Astrocyte (in vitro differentiated cells and primary cell): Measurements from ENCODE around the gene PEX3. TPM values are rescaled to one million over a fixed set of nuclear protein-coding genes. Genes with fewer than 3 reads are reported as not detected.

Source experiments
- DNase-seq: peaks from one replicate; pipeline ENCODE4 v3.0.0-alpha.2; 2010; ENCODE audit warnings: low read depth
- FAIRE-seq: peaks from 2 replicates; lab custom pipeline; 2011; peaks lifted over from hg19 to GRCh38; lab: Jason Lieb, UNC
- H2AFZ ChIP-seq: 2 replicates; pipeline ENCODE4 v1.6.0; 2012; ENCODE audit warnings: low read depth, low read length, inconsistent platforms
- H3K27ac ChIP-seq: 2 replicates; pipeline ENCODE4 v1.5.1; 2011; ENCODE audit warnings: low read depth, low read length, inconsistent platforms
- H3K27me3 ChIP-seq: 2 replicates; pipeline ENCODE4 v1.6.0; 2011; ENCODE audit warnings: low read length, inconsistent platforms; ENCODE audit not compliant: insufficient read depth
- H3K36me3 ChIP-seq: 2 replicates; pipeline ENCODE4 v1.5.1; 2011; ENCODE audit warnings: low read length, inconsistent platforms; ENCODE audit not compliant: insufficient read depth
- H3K4me1 ChIP-seq: 2 replicates; pipeline ENCODE4 v1.5.1; 2011; ENCODE audit warnings: low read length, inconsistent platforms; ENCODE audit not compliant: insufficient read depth
- H3K4me2 ChIP-seq: 2 replicates; pipeline ENCODE4 v1.6.0; 2012; ENCODE audit warnings: low read length, inconsistent platforms
- H3K4me3 ChIP-seq: 2 replicates; pipeline ENCODE4 v1.5.1; 2011; ENCODE audit warnings: low read depth, mild to moderate bottlenecking, low read length, inconsistent platforms; ENCODE audit not compliant: insufficient read depth
- H3K79me2 ChIP-seq: 2 replicates; pipeline ENCODE4 v1.6.0; 2012; ENCODE audit warnings: mild to moderate bottlenecking, low read length, inconsistent platforms; ENCODE audit not compliant: insufficient read depth
- H3K9ac ChIP-seq: 2 replicates; pipeline ENCODE4 v1.6.0; 2012; ENCODE audit warnings: mild to moderate bottlenecking, low read length, inconsistent platforms
- H3K9me3 ChIP-seq: 2 replicates; pipeline ENCODE4 v1.5.1; 2012; ENCODE audit warnings: low read depth, mild to moderate bottlenecking, low read length, inconsistent platforms; ENCODE audit not compliant: insufficient read depth
- H4K20me1 ChIP-seq: 2 replicates; pipeline ENCODE4 v1.6.0; 2012; ENCODE audit warnings: low read length, inconsistent platforms; ENCODE audit not compliant: insufficient read depth
- H3K27ac Mint-ChIP-seq: one replicate; pipeline ENCODE4 v1.8.0; 2021; ENCODE audit warnings: mild to moderate bottlenecking, mixed read lengths; ENCODE audit not compliant: unreplicated experiment
- H3K27me3 Mint-ChIP-seq: one replicate; pipeline ENCODE4 v1.8.0; 2021; ENCODE audit warnings: low read depth, mixed read lengths; ENCODE audit not compliant: unreplicated experiment
- H3K36me3 Mint-ChIP-seq: one replicate; pipeline ENCODE4 v1.8.0; 2021; ENCODE audit warnings: low read depth, mixed read lengths; ENCODE audit not compliant: unreplicated experiment
- H3K4me1 Mint-ChIP-seq: one replicate; pipeline ENCODE4 v1.8.0; 2021; ENCODE audit warnings: low read depth, mixed read lengths; ENCODE audit not compliant: unreplicated experiment
- H3K4me3 Mint-ChIP-seq: one replicate; pipeline ENCODE4 v1.8.0; 2021; ENCODE audit warnings: mild to moderate bottlenecking, moderate library complexity, mixed read lengths; ENCODE audit not compliant: unreplicated experiment
- H3K9me3 Mint-ChIP-seq: one replicate; pipeline ENCODE4 v1.8.0; 2021; ENCODE audit warnings: mild to moderate bottlenecking, mixed read lengths; ENCODE audit not compliant: unreplicated experiment
- EZH2 ChIP-seq: IDR thresholded peaks from 2 replicates; pipeline ENCODE4 v1.6.1; 2012; ENCODE audit warnings: mild to moderate bottlenecking, low read length, inconsistent platforms; ENCODE audit not compliant: insufficient read depth
- total RNA-seq: library from RNA; stranded (reverse); gene quantifications from 2 replicates; pipeline ENCODE4 v1.2.1, GENCODE V29; 2021
- TF ChIP-seq, protein P1 (sequence below): IDR thresholded peaks from 2 replicates; pipeline ENCODE4 v1.5.1; 2011; ENCODE audit warnings: low read depth, mild to moderate bottlenecking, inconsistent platforms, low read length, moderate library complexity; ENCODE audit not compliant: insufficient read depth

PEX3 gene
- total RNA-seq, 1 donor from 2014 or later = 14.2 TPM

DNA sequence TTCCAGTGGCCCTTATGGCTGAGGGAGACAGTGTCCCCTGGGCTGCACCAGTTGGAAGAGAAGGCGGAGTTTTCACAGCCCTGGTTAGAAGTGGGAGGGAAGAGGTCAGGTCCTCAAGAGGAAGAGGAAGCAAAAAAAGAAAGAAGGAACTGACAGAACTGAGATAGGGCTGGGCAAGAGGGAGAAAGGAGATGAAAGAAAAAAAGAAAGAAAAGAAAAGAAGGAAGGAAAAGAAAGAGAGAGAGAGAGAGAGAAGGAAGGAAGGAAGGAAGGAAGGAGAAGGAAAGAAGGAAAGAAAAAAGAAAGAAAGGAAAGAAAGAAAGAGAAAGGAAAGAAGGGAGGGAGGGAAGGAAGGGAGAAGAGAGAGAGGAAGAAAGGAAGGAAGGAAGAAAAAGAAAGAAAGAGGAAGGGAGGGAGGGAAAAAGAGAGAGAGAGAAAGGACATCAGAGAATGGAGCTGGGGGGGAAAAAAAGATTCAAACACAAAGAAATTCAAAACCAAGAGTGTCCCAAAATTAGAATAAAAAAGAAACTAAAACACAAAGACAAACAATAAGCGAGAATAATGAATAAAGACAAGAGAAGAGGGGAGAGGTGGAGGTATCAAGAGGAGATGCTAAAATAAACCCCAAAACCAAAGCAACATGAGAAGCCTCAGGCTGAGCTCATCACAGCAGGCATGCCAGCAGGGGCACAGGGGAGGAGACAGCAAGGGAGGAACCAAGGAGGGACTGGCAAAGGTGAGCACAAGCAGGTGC lies 66.3 kb downstream of the PEX3 start:
- H3K4me1 ChIP-seq = peaks cover 2% of the 10 kb centered on the region
- H3K9me3 ChIP-seq = no peaks in the 10 kb centered on the region
- peaks cover 7% of the 10 kb centered on the region for H3K27me3 ChIP-seq
- FAIRE-seq = no peak
- Mint-ChIP-seq H3K27me3 (peaks cover 25% of the 10 kb centered on the region), H3K4me1 (peaks cover 3% of the 10 kb centered on the region), H3K27ac (no peak overlapping the region), H3K9me3 (peaks cover 4% of the 10 kb centered on the region), H3K36me3 (no peaks in the 10 kb centered on the region), H3K4me3 (no peak overlapping the region)
- H3K4me2 ChIP-seq = no peak overlapping the region
- no peaks in the 10 kb centered on the region for H3K36me3 ChIP-seq
- no peaks in the 10 kb centered on the region for H3K79me2 ChIP-seq
- H3K27ac ChIP-seq = no peak overlapping the region
- H2AFZ ChIP-seq = no peak overlapping the region
- no peak overlapping the region for H3K4me3 ChIP-seq
- H3K9ac ChIP-seq = no peak overlapping the region
- TF ChIP-seq, protein P1, sequence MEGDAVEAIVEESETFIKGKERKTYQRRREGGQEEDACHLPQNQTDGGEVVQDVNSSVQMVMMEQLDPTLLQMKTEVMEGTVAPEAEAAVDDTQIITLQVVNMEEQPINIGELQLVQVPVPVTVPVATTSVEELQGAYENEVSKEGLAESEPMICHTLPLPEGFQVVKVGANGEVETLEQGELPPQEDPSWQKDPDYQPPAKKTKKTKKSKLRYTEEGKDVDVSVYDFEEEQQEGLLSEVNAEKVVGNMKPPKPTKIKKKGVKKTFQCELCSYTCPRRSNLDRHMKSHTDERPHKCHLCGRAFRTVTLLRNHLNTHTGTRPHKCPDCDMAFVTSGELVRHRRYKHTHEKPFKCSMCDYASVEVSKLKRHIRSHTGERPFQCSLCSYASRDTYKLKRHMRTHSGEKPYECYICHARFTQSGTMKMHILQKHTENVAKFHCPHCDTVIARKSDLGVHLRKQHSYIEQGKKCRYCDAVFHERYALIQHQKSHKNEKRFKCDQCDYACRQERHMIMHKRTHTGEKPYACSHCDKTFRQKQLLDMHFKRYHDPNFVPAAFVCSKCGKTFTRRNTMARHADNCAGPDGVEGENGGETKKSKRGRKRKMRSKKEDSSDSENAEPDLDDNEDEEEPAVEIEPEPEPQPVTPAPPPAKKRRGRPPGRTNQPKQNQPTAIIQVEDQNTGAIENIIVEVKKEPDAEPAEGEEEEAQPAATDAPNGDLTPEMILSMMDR = no peak
- TF ChIP-seq EZH2 = no peak
- DNase-seq = no peak
- H4K20me1 ChIP-seq = no peaks in the 10 kb centered on the region

DNA sequence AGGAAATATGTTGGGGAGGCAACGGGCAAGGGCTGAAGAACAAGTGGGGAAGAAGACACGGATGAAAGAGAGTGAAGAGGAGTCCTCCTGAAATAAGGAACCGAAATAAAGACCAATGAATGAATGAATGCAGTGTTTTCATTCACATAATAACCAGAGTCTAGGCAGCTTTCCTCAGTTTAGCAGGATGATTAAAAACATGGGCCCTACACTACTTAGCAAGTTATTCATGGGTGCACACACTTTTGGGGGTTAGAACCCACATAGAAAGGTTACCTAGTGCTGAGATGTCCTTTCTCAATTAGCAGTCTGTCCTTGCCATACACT lies 66.8 kb downstream of the PEX3 start:
- Mint-ChIP-seq H3K4me1 (peaks cover 3% of the 10 kb centered on the region), H3K27ac (no peak overlapping the region), H3K4me3 (no peak overlapping the region), H3K27me3 (peaks cover 27% of the 10 kb centered on the region), H3K9me3 (peaks cover 4% of the 10 kb centered on the region), H3K36me3 (no peaks in the 10 kb centered on the region)
- no peaks in the 10 kb centered on the region for H3K36me3 ChIP-seq
- peaks cover 7% of the 10 kb centered on the region for H3K27me3 ChIP-seq
- no peak overlapping the region for H3K27ac ChIP-seq
- H2AFZ ChIP-seq = no peak overlapping the region
- FAIRE-seq (no peak), DNase-seq (no peak)
- H3K9ac ChIP-seq = no peak overlapping the region
- H4K20me1 ChIP-seq = no peaks in the 10 kb centered on the region
- TF ChIP-seq EZH2 = no peak
- TF ChIP-seq, protein P1 = no peak
- H3K4me2 ChIP-seq = no peak overlapping the region
- H3K79me2 ChIP-seq = no peaks in the 10 kb centered on the region
- no peaks in the 10 kb centered on the region for H3K4me1 ChIP-seq
- H3K4me3 ChIP-seq = no peak overlapping the region
- no peaks in the 10 kb centered on the region for H3K9me3 ChIP-seq

DNA sequence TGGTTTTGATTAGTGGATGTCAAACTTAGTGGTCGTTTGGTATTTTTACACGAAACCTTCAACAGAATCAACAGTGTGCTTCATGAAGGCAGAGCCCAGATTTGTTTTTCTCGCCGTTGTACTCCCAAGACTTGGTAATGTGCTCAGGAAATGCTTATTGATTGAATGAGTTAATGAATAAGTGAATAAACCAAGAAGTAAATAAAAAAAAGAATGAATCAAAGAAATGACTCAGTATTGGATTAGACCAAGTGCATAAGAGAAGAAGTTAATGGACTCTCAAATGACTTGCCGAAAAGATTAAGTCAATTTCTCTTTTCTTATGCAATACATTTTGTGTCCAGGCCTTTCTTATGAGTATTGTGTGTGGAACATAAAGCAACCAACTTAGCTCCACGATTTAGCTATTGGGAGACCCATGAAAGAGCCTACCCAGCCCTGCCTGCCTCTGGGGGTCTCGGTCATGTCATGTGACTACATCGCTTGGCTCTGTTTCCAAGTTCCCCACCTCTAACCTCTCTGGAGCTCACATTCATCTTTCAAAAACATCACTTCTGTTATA lies 71.5 kb downstream of the PEX3 start:
- Mint-ChIP-seq H3K36me3 (no peaks in the 10 kb centered on the region), H3K4me3 (no peak overlapping the region), H3K9me3 (peaks cover 5% of the 10 kb centered on the region), H3K4me1 (no peaks in the 10 kb centered on the region), H3K27ac (no peak overlapping the region), H3K27me3 (peaks cover 8% of the 10 kb centered on the region)
- H2AFZ ChIP-seq = no peak overlapping the region
- TF ChIP-seq, protein P1 = no peak
- TF ChIP-seq EZH2 = no peak
- no peaks in the 10 kb centered on the region for H3K79me2 ChIP-seq
- H3K27ac ChIP-seq = no peak overlapping the region
- no peak for DNase-seq
- no peaks in the 10 kb centered on the region for H3K36me3 ChIP-seq
- peaks cover 5% of the 10 kb centered on the region for H3K27me3 ChIP-seq
- no peak overlapping the region for H3K4me2 ChIP-seq
- H4K20me1 ChIP-seq = no peaks in the 10 kb centered on the region
- no peak overlapping the region for H3K9ac ChIP-seq
- no peaks in the 10 kb centered on the region for H3K9me3 ChIP-seq
- H3K4me3 ChIP-seq = no peak overlapping the region
- H3K4me1 ChIP-seq = no peaks in the 10 kb centered on the region
- FAIRE-seq = no peak
